TTC549 (cell line): ENCODE data around the gene PTPN5.
"Not testable (repeated sequence)": the region's sequence is repeated elsewhere in the genome, so short reads cannot be mapped to it uniquely, and the experiment has no call there.

Experiments
- FAIRE-seq: peaks from 2 replicates; lab custom pipeline; 2012; peaks lifted over from hg19 to GRCh38; lab: Jason Lieb, UNC

PTPN5 gene

DNA sequence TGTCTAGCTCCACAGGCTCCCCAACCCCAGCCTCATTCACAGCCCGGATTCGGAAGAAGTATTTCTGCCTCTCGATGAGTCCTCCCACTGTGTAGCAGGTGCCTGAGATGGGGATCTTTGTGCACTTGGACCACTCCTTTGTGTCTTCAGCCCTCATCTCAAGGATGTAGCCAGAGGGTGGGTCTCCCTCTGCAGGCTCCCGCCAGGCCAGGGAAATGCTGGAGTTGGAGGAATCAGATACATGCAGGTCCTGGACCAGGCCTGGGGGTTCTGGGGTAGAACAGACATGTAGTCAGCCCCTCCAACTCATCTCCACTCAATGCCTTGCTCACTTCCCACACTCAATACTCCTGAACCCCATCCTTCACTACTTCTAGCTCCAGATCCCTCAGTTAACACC is 82.2 kb downstream of the PTPN5 start:
- FAIRE-seq = no peak

DNA sequence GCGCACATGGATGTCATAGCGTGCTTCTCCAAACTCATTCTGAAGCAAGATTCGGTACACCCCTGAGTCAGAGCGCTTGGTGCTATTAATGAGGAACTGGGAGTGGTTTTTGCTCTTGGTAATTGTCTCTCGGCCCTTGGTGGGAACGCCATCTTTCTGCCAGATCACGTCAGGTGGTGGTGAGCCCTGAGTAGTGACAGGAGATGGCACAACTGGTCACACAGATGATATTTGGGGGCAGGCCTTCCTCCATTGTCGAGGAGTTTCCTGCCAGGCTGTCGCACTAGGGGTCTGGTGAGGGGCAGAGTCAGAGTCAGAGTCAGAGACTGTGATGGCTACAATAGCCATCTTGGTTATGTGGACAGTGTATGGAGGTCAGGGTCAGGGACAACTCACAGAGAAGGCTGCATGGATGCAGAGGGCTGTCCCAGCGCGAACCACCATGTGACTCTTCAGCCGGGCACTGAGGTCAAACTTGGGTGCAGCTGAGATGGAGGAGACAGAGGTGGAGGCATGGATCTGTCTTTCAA is 83.7 kb downstream of the PTPN5 start:
- FAIRE-seq = no peak

DNA sequence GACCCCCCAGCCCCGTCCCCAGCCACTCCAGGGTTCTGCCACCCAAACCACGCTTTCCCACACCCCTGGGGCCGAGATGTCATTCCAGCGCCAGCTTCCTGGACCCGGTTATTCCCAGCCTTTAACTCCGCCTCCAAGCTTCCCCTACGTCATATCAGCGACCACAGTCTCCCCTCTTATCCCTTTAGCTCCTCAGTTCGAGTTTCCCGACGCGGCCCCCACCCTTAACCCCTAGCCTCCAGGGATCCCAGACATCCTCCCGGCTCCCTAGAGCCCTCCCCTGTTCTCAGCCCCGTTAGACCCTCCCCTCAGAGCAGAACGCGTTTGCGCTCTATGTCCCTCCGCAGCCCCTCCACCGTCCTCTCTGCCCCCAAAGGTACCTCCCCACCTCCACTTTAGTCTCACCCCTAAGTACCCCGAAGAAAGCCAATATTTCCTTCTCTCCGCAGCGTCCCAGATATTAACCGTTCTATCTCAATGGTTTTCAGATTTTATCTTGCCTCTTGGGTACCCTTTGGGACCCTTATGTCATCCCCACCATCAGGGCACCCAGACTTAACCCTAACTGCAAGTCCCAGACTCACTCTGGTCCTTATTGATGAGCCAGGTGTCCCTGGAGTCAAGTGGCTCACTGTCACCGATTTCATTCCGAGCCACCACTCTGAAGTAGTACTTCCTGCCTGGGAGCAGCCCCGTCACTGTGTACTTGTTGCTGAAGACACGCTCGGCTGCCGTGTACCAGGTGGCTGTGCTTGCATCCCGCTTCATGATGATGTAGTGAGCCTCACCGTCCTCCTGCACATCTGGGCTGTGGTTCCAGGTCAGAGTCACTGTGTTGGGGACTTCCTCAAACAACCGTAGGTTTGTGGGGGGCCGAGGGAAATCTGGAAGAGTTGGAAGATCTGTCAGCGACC is 85.0 kb downstream of the PTPN5 start:
- no peak for FAIRE-seq

DNA sequence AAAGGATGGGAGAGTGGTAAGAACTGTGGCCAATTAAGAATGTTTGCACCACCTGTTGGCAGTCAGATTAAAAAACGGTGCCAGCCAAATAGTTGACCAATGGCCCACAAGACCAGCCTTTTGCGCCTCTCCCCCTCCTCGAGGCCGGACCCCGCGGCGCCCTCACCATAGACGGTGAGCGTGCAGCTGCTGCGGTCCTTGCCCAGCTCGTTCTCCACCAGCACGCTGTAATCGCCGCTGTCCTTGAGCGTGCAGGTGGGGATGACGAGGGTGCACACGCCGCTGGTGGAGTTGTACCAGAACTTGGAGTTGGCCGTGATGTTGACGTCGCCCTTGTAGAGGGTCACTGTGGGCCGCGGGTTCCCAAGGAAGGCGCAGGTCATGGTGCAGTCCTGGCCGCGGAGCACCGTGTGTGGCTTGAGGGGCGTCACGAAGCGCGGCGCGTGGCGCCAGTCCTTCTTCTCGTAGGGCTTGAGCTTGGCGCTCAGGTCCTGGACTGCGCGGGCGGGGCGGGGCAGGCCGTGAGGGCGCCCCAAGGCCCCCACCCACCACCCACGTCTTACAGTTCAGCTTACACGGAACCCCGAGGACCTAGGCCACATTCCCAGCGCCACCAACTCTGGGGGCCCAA is 85.8 kb downstream of the PTPN5 start:
- FAIRE-seq = no peak

DNA sequence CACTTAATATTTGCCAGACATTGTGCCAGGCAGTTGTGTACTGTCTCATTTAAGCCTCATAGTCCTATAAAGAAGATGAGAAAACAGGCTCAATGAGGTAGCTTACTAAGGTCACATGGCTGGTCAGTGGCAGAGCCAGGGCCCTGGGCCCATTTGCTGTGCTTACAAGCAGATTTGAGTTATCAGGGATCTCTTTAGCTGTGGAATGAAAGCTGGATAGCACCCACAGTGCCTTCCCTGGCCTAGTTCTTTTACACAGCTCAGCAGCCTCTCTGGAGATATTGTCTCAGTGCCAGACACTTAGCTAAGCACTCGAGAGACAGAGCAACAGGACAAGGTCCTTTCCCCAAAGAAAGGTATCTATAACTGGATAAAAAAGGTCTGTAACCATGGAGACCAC is 86.9 kb downstream of the PTPN5 start:
- FAIRE-seq = no peak

DNA sequence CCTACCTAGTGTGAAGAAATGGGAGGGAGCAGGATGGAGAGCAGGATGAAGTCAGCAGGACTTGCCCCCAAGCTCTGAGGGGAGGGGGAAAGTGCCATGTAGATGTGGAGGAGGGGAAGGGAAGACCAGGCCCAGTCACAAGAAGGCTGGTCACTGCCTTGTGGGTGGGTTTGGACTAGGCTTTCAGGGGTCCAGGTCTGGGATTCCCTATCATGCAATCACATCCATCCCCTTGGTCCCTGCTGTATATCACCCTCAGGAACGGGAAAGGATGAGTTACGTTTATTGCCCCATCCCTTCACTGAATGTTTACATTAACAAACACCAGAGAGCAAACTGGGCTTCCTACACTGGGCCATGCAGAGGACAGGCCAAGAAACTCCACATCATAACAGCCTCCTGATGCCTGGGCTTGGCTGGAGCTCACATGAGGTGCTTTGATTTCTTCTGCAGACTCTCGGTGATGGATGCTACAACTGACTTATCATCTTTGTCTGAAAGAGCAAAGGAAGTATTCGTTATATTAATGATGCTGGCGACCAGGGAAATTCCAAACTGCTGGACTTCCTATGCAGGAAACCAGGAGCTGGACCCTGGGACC is 87.5 kb downstream of the PTPN5 start:
- FAIRE-seq = no peak

DNA sequence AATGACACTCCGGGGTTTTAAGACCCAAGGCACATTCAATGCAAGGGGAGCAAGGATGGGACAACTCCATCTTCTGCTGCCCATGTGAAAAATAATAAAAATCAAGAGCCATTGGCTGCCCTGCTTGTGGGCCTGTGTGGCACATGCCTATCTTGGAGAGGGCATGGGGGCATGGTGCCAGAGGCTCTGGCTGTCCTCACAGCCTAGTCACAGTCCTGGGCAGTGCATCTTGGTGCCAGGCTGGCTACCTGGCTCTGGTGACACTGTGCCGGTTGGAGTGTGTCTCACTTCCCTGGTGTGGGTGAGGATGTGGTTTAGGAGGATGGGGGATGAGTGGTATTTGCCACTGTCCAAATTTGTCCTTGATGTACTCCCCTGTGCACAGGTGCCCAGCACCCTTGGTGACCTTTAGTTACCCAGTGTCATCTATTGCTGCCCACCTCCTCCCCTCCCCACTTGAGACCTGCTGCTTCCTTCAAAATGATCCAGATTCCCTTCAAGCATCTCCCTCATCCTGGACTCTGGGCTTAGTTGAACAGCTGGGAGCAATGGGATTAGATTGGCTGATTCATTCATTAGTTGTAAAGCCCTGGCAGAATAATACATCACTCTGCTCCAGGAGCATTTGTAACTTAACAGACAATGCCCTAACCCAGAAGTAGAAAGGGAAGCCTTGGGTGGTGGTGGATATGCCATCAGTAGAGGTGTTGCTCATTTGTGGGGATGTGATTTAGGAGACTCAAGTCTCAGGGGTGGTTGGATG is 88.4 kb downstream of the PTPN5 start:
- no peak for FAIRE-seq

DNA sequence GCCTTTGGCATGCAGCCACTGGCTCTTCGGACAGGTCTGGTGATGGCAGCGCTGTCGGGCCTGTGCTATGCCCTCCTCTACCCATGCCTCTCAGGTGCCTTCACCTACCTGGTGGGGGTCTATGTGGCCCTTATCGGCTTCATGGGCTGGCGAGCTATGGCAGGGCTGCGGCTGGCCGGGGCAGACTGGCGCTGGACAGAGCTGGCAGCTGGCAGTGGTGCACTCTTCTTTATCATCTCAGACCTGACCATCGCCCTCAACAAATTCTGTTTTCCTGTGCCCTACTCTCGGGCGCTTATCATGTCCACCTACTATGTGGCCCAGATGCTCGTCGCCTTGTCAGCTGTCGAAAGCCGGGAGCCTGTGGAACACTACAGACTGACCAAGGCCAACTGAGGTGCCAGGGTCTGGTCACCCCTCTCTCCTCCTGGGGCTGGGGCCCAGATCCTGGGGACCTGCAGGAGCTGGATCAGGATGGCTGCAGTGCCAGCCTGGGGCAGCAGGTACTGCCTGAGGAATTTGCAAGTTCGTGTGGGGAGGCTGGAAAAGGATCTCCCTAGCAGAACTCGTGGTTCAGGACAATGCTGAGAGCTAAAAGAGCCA is 89.9 kb downstream of the PTPN5 start:
- FAIRE-seq = no peak

DNA sequence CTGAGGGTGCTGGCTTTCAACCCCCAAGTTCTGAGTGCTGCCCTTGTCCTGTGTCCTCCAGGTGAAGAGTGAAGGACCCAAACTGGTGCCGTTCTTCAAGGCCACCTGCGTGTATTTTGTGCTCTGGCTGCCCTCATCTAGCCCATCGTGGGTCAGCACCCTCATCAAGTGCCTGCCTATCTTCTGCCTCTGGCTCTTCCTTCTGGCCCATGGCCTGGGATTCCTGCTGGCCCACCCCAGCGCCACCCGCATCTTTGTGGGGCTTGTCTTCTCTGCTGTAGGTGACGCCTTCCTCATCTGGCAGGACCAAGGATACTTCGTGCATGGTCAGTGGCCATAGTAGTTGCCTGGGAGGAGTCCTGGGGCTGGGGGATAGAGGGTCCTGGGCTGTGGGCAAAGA is 90.7 kb downstream of the PTPN5 start:
- no peak for FAIRE-seq

DNA sequence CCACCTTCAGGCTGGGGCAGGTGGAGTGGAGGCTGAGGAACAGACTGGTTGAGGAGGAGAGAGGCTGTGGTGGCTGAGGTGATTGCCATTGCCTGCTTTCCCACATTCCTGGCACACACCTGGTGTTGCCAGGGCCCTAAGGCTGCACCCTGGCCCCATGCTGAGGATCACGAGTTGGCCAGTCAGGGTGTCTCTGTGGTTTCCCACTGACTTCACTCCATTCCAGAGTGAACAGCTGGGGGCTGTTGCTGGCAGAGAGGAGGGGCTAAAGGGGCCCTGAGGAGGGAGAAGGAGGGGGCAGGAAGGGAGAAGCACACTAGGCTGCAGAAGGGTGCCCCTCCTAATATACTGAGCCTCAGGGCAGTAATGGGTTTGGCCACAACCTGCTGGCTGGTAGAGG is 91.2 kb downstream of the PTPN5 start:
- FAIRE-seq = no peak

DNA sequence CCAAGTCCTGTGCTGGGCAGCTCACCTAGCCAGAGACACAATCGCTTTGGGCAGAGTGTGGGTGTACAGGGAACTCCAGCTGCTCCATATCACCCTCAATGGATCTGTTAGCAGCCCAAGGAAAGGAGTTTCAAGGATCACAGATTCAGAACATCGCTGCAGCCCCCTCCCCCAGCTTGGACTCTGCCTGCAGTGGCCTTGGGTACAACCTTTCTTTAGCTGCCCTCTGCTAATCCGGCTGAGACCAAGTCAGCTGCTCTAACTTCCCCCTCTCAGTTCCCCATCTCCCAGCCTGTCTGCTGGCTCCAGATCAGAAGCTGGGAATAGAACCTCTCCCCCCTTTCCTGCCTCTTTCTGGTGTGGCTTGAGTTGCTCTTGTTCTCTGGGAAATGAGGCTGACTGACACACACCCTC is 91.7 kb downstream of the PTPN5 start:
- FAIRE-seq = no peak

DNA sequence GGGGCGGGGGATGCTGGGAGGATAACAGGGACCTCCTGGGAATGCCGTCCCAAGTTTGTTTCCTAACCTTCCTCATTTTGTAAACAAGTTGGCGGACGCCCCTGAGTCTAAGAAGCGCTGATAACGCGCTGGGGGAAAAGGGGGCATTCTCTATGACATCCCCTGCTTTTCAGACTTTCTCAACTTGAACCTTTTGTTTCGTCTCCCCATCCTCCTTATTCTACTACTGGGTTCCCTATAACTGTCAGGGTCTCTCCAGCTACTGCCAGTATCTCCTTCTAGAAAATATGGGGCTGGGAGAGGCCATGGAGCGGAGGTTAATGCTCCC is 92.4 kb downstream of the PTPN5 start:
- FAIRE-seq = no peak

DNA sequence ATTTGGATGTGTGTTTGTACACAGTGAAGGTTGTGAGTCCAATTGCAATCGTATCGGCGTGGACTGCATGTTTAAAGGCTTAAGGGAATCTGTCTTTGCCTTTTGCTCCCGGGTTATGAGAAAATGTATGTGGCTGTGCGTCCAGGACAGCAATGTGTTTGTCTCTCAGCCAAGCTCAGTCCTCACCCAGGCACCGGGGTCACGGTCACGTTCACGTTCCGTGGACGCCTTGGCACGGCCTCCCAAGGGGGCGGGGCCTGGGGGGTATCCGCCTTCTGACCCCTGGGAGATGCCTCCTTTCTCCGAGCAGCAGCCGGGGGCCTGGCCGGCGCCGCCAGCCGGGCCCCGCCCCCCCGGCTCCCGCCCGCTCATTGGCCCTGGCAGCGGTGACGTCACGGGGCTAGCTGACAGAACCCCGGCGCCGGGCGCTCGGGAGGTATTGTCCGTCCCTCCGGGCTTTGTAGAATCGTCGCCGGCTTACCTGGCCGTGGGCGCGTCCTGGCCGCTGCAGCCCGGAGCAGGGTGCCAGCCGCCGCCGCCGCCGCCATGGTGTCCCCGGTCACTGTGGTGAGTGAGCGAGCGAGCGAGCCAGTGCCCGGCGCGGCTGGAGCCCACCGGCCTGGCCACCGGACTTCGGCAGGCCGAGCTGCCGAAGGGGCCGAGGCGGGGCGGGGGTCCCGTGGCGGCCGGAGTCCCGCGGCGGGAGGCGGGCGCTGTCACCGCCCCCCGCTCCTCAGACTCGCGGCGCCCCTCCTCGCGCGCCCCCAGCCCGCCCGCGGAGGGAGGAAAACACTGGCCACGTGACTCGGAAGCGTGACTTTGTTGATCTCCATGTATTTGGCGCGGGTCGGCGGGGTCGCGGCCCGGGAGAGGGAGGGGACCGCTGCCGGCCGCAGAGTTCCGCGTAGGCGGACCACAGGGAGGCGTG is 93.0 kb downstream of the PTPN5 start, which contains the start of gene TMEM86A:
Gene TMEM86A, plus strand, starts transcription at position 439 of the 928 bp plus-strand sequence. Its CDS starts 108 bp downstream, at position 547.
- FAIRE-seq = no peak

DNA sequence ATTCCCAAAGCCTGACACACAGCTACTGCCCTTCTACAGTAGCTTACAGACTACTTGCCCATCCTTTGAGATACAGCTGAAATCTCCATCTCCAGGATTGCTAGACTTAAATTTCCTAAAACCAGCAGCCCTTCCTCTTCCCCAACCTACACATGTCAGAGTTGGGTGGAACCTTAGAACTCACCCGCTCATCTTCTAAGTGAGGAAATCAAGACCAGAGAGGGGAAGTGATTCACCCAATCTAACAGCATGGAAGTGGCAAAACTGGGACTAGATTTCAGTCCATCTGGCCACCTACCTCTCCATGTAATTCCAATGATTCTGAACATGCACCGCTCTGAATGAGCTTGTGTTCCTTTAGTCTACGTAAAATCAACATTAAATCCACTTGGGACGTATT is 94.0 kb downstream of the PTPN5 start:
- FAIRE-seq = no peak

DNA sequence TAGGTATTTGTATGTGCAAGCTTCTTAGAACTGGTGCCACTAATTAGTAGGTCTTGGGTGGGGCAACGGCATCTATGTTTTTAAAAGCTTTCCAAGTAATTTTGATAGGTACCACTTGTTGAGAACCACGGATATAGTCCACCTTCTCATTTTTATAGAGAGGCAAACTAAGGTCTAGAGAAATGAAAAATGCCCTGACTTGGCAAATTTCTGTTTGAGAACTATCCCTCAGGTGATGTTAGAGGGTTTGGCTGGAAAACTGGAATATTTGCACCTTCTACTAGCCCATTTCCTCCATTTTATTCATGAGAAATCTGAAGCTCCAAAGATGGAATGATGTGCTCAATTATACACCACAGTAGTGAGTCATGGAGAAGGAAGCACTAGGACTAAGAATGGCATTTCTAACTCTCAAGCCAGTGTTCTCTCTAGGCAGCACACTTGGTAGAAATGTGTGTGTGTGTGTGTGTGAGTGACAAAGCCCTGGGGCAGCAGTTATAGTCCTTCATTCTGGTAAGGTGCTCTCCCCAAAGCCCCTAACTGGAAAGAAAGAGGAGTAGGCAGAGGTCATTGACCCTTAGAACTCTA is 94.9 kb downstream of the PTPN5 start:
- no peak for FAIRE-seq

DNA sequence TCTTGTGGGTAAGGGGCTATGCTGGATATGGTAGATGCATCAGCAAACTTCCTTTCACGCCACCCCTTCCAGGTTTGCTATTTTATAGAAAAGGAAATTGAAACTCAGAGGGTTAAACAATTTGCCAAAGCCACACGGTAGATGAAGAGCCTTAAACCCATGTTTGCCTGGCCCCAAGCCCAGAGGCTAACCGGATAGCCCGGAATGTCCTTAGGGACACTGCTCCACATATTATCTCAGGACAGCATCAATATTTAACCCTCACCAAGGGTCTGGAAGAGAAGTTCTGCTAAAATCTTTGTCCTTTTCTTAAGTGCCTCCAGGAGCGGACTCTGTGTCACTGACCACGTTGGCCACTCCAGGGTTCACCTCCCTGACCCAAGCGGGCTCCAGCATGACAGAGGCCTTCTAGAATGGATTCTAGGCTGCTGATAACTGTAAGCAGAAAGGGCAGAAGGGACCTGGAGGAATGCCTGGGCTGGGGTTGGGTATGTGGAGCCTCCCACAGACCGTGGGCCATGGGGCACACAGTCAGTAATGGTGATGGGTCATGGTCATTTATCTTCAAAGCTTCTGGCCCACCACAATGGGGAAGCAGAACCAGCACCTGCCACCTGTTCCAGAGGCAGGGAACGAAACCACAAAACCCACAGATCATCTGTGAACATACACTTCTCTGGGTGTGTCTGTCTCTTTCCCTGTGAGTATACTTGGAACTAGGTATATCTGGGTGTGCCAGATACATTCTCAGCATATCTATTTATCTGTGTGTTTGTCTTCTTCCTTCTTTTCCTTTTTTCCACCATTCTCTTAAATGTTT is 98.4 kb downstream of the PTPN5 start:
- no peak for FAIRE-seq

DNA sequence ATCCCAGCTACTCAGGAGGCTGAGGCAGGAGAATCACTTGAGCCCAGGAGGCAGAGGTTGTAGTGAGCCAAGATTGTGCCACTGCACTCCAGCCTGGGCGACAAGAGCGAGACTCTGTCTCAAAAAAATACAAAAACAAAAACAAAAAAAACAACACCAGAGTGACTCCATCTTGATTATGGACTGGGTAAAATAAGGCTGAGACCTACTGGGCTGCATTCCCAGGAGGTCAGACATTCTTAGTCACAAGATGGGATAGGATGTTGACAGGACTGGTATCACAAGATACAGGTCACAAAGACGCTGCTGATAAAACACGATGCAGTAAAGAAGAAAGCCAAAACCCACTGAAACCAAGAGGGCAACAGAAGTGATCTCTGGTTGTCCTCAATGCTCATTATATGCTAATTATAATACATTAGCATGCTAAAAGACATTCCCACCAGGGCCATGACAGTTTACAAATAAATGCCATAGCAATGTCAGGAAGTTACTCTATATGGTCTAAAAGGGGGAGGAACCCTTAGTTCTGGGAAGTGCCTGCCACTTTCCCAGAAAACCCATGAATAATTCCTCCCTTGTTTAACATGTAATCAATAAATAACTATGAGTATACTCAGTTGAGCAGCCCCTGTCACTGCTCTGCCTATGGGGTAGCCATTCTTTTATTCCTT is 100.0 kb downstream of the PTPN5 start:
- FAIRE-seq = not testable (repeated sequence)

DNA sequence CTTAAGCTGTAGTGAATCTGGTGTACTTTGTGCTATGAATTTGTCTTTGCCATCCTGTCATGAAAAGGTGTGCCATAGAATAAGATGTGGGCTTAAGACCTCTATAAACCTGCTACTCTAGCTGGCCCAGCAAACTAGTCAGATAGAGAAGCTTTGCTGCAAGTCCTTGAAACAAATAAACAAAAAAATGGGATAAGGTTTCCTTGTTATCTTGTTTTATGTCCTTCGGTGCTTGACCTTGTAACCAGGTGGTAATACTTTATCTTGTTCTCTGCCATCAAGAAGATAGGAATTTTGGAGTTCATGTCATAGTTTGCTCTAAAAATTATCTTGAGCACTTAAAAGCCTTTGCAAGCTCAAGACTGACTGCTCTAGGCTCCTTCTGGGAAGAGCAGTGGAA is 107.3 kb downstream of the PTPN5 start:
- no peak for FAIRE-seq

DNA sequence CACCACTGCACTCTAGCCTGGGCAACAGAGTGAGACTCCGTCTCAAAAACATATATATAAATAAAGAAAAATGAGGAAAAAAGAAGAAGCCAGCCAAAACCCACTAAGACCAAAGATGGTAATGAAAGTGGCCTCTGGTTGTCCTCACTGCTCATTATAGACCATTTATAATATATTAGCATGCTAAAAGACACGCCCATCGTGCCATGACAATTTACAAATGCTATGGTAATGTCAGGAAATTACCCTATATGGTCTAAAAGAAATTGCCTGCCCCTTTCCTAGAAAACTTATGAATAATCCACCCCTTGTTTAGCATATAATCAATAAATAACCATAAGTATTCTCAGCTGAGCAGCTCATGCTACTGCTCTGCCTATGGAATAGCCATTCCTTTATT is 109.1 kb downstream of the PTPN5 start:
- FAIRE-seq = no peak
